A673 (cell line): ENCODE data around the gene SLF2. TPM values are rescaled to one million over a fixed set of nuclear protein-coding genes. Genes with fewer than 3 reads are reported as not detected.

Source experiments
- BruUV-seq: library from RNA; stranded (reverse); fragments of 400-500 nt; replicated peaks from 2 replicates; lab custom pipeline; 2021; lab: Mats Ljungman, UMichigan
- CTCF ChIA-PET: fragments of 300-600 bp; sonication (Branson Sonifier 250); formaldehyde crosslinking; loops from one replicate; lab custom pipeline; 2022; ENCODE audit warnings: antibody characterized with exemption; lab: Charles Lee
- POLR2A ChIA-PET: fragments of 300-600 bp; sonication (Branson Sonifier 250); formaldehyde crosslinking; loops from one replicate; lab custom pipeline; 2022; ENCODE audit warnings: antibody characterized with exemption; ENCODE audit not compliant: low non-redundant PET; lab: Charles Lee
- DNase-seq: peaks from one replicate; pipeline ENCODE4 v3.0.0-alpha.2; 2015; ENCODE audit warnings: low spot score
- H3K27ac ChIP-seq: fragments of 200-600 bp; sonication (generic); 2 replicates; pipeline ENCODE4 v1.5.1; 2016; ENCODE audit warnings: mixed run types, low read depth, mild to moderate bottlenecking, mixed read lengths, antibody characterized with exemption, low read length; ENCODE audit not compliant: poor library complexity, severe bottlenecking
- H3K27me3 ChIP-seq: fragments of 200-600 bp; sonication (generic); replicated peaks from 2 replicates; pipeline ENCODE4 v1.6.1; 2017; ENCODE audit warnings: mixed run types, low read depth, mild to moderate bottlenecking, mixed read lengths, antibody characterized with exemption, low read length; ENCODE audit not compliant: insufficient read depth, poor library complexity
- H3K36me3 ChIP-seq: fragments of 200-600 bp; sonication (generic); 2 replicates; pipeline ENCODE4 v1.6.1; 2016; ENCODE audit warnings: mixed run types, mild to moderate bottlenecking, mixed read lengths, antibody characterized with exemption, low read length; ENCODE audit not compliant: insufficient read depth, poor library complexity, severe bottlenecking
- H3K4me1 ChIP-seq: fragments of 200-600 bp; sonication (generic); 2 replicates; pipeline ENCODE4 v1.6.1; 2017; ENCODE audit warnings: mixed run types, mild to moderate bottlenecking, mixed read lengths, antibody characterized with exemption, low read length; ENCODE audit not compliant: insufficient read depth, poor library complexity, severe bottlenecking
- H3K4me3 ChIP-seq: fragments of 200-600 bp; sonication (generic); 2 replicates; pipeline ENCODE4 v1.5.1; 2016; ENCODE audit warnings: low read depth, mixed run types, mild to moderate bottlenecking, mixed read lengths, low read length; ENCODE audit not compliant: poor library complexity, severe bottlenecking
- H3K9me3 ChIP-seq: fragments of 200-600 bp; sonication (generic); 2 replicates; pipeline ENCODE4 v1.6.1; 2016; ENCODE audit warnings: mixed run types, low read depth, mild to moderate bottlenecking, mixed read lengths, antibody characterized with exemption, low read length; ENCODE audit not compliant: poor library complexity, severe bottlenecking
- EZH2 ChIP-seq: fragments of 200-600 bp; sonication (generic); IDR thresholded peaks from 2 replicates; pipeline ENCODE4 v1.6.1; 2017; ENCODE audit warnings: borderline replicate concordance, low read depth, mild to moderate bottlenecking, mixed read lengths, antibody characterized with exemption, low read length; ENCODE audit not compliant: poor library complexity, severe bottlenecking
- intact Hi-C: fragments of 100-400 bp; cut with micrococcal nuclease; formaldehyde crosslinking; loops from one replicate; pipeline ENCODE4 v1.10.0; 2022; ENCODE audit not compliant: unreplicated experiment
- total RNA-seq: library from RNA; stranded (reverse); gene quantifications from 2 replicates; pipeline ENCODE4 v1.2.3, GENCODE V29; 2021
- TF ChIP-seq, protein P1 (sequence below): fragments of 300-800, 200-600 bp; sonication (generic); conservative IDR thresholded peaks from 2 replicates; pipeline ENCODE4 v1.5.1; 2017; ENCODE audit warnings: low read depth, mild to moderate bottlenecking, antibody characterized with exemption, low read length, moderate library complexity, mixed read lengths

The SLF2 gene
- total RNA-seq, 1 experiment from 2014 or later, result 39.4 TPM

DNA sequence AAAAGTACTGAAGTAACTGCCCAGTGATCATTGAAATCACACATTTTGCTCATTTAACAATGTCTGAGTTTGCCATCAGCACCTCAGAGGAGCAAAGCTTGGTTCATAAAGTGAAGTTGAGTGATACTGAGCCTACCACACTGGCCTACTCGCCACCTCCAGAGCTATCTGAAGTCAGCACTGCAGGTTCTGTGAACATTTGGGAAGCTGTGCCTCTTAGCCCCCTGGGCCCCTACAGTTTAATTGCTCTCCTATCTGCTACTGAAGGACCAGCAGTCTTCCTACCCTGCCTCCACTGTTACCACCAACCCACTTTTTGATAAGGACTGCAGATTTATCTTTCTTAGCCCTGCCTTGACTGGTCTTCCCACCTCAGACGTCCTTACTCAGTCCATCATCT is 54.6 kb downstream of the SLF2 start:
- ChIA-PET POLR2A (no interaction called here), CTCF (no interaction called here)
- Histone ChIP-seq H3K9me3 (no peaks in the 10 kb centered on the region), H3K36me3 (peaks cover 8% of the 10 kb centered on the region), H3K27me3 (no peaks in the 10 kb centered on the region), H3K4me1 (peaks cover 5% of the 10 kb centered on the region), H3K4me3 (no peak overlapping the region), H3K27ac (no peak overlapping the region)
- no peak for DNase-seq
- no peak for TF ChIP-seq EZH2
- TF ChIP-seq, protein P1, sequence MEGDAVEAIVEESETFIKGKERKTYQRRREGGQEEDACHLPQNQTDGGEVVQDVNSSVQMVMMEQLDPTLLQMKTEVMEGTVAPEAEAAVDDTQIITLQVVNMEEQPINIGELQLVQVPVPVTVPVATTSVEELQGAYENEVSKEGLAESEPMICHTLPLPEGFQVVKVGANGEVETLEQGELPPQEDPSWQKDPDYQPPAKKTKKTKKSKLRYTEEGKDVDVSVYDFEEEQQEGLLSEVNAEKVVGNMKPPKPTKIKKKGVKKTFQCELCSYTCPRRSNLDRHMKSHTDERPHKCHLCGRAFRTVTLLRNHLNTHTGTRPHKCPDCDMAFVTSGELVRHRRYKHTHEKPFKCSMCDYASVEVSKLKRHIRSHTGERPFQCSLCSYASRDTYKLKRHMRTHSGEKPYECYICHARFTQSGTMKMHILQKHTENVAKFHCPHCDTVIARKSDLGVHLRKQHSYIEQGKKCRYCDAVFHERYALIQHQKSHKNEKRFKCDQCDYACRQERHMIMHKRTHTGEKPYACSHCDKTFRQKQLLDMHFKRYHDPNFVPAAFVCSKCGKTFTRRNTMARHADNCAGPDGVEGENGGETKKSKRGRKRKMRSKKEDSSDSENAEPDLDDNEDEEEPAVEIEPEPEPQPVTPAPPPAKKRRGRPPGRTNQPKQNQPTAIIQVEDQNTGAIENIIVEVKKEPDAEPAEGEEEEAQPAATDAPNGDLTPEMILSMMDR, result no peak
- intact Hi-C loops, result no loop called here
- no TSS peak for BruUV-seq

DNA sequence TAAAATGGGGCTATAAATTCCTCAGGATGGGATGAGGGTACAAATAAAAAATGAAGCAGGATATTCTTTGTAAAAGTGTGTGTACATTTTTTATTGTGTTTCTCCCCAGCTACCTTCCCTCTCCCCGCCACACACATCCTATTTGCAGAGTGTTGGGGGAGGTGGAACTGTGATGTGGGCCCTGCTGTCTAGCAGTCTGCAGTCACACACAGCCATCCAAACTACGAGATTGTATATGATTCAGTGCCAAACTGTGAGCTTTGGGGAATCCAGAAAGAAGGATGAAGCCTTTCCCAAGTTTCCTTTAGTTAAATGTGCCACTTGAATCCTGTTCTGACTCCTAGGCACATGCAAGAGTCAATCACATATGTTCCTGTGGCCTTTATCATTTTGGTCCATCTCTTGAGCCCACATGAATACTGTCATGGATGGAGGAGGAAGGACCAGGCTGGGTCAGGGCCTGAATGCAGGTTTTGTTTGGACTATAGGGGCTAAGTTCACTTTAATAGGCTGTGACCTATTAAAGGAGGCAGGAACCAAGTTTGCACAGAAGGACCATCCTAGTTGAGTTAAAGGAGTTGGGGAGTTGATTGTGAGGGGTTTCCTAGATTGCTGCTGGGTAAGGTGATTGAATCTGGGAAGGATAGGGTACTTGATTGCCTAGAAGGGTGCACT is 55.4 kb downstream of the SLF2 start:
- intact Hi-C loops, result no loop called here
- Histone ChIP-seq H3K4me3 (no peak overlapping the region), H3K4me1 (peaks cover 5% of the 10 kb centered on the region), H3K36me3 (no peaks in the 10 kb centered on the region), H3K27ac (no peak overlapping the region), H3K27me3 (no peaks in the 10 kb centered on the region), H3K9me3 (no peaks in the 10 kb centered on the region)
- BruUV-seq, result no TSS peak
- no peak for DNase-seq
- ChIA-PET POLR2A (no interaction called here), CTCF (interaction anchor here (1.1 kb wide), 1 partner anchor 47 kb away, joined by 3 read pairs; no protein-coding TSS in a partner anchor)
- no peak for TF ChIP-seq EZH2
- TF ChIP-seq, protein P1, result no peak

DNA sequence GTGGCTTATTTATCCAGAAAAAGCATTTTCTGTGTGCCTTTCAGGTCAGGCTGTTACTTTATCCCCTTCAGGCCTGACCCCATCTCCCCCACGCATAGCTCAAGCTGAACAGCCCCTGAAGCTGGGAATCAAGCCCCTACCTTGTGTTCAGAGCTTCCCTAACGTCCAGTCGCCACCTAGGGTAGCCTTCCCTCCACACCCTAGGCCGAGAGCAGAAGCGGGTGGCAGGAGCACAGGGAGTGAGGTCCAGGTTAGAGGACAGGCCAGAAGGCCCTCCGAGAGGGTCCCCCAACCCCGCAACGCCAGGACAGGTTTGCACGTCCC is 56.1 kb downstream of the SLF2 start:
- Histone ChIP-seq H3K27ac (peak overlapping the region; percentile 58), H3K27me3 (no peaks in the 10 kb centered on the region), H3K4me3 (peak overlapping the region; percentile 69), H3K9me3 (no peaks in the 10 kb centered on the region), H3K36me3 (no peaks in the 10 kb centered on the region), H3K4me1 (peaks cover 5% of the 10 kb centered on the region)
- TF ChIP-seq, protein P1, result no peak
- TF ChIP-seq EZH2, result no peak
- DNase-seq, result no peak
- BruUV-seq, result no TSS peak
- CTCF ChIA-PET, result interaction anchor here (0.7 to 1.1 kb wide), 2 partner anchors 45 to 46 kb away, joined by 3 to 4 read pairs; no protein-coding TSS in a partner anchor
- intact Hi-C loops, result loop anchor here (1.0 kb wide), 1 partner anchor 45 kb away; no protein-coding TSS in a partner anchor
- POLR2A ChIA-PET, result no interaction called here
